ENCODE results near the gene CD79B.

CD79B gene

GRCh38 chr17:63954402-63955063, 22.4 kb upstream of the CD79B start:
- no peak for DNase-seq (ENCODE audit: low read depth in 1 of 2, low spot score in 1 of 2)

- DNase-seq (ENCODE audit: low read depth in 1 of 2, low spot score in 1 of 2) = no peak
These were observed 19.1 kb upstream of the CD79B start for GRCh38 chr17:63950940-63951907.

- no peak for DNase-seq (ENCODE audit: low read depth in 1 of 2, low spot score in 1 of 2)
These were observed 17.6 kb upstream of the CD79B start for GRCh38 chr17:63949576-63950250.

- no peak for DNase-seq (ENCODE audit: low read depth in 1 of 2, low spot score in 1 of 2)
These were observed 16.4 kb upstream of the CD79B start for GRCh38 chr17:63948521-63948920.

GRCh38 chr17:63947711-63948330, 15.7 kb upstream of the CD79B start:
- no peak for DNase-seq (ENCODE audit: low read depth in 1 of 2, low spot score in 1 of 2)

GRCh38 chr17:63946440-63947363, 14.6 kb upstream of the CD79B start:
- peak; percentile 19 to 40 for DNase-seq (ENCODE audit: low read depth in 1 of 2, low spot score in 1 of 2)

GRCh38 chr17:63945784-63946439, 13.8 kb upstream of the CD79B start:
- no peak for DNase-seq (ENCODE audit: low read depth in 1 of 2, low spot score in 1 of 2)

- no peak for DNase-seq (ENCODE audit: low read depth in 1 of 2, low spot score in 1 of 2)
These were observed 12.8 kb upstream of the CD79B start for GRCh38 chr17:63944736-63945499.

- no peak for DNase-seq (ENCODE audit: low read depth in 1 of 2, low spot score in 1 of 2)
These were observed 11.6 kb upstream of the CD79B start for GRCh38 chr17:63943745-63944144.

GRCh38 chr17:63942309-63942985, 10.3 kb upstream of the CD79B start:
- DNase-seq (ENCODE audit: low read depth in 1 of 2, low spot score in 1 of 2) = no peak

- no peak for DNase-seq (ENCODE audit: low read depth in 1 of 2, low spot score in 1 of 2)
These were observed 9.6 kb upstream of the CD79B start for GRCh38 chr17:63941751-63942150.

- DNase-seq (ENCODE audit: low read depth in 1 of 2, low spot score in 1 of 2) = no peak
These were observed 9.0 kb upstream of the CD79B start for GRCh38 chr17:63941162-63941561.

- no peak for DNase-seq (ENCODE audit: low read depth in 1 of 2, low spot score in 1 of 2)
These were observed 8.5 kb upstream of the CD79B start for GRCh38 chr17:63940584-63940983.

- DNase-seq (ENCODE audit: low read depth in 1 of 2, low spot score in 1 of 2) = no peak
These were observed 7.8 kb upstream of the CD79B start for GRCh38 chr17:63939884-63940283.

- no peak for DNase-seq (ENCODE audit: low read depth in 1 of 2, low spot score in 1 of 2)
These were observed 7.3 kb upstream of the CD79B start for GRCh38 chr17:63939401-63939800.

GRCh38 chr17:63937920-63938319, 5.8 kb upstream of the CD79B start:
- no peak for DNase-seq (ENCODE audit: low read depth in 1 of 2, low spot score in 1 of 2)

- no peak for DNase-seq (ENCODE audit: low read depth in 1 of 2, low spot score in 1 of 2)
These were observed 5.2 kb upstream of the CD79B start for GRCh38 chr17:63937319-63937718.

Measured in activated T-helper 1 cell treated with anti-CD3 and anti-CD28 coated beads, Interleukin-2, amount 50 U/mL, for 16 hours (primary cell).